NCI-H510A (cell line): Measurements from ENCODE around the gene F8.
A peak's percentile ranks its signal among the peaks of the same experiment; 100 is the strongest.
"Not testable (repeated sequence)": the region's sequence is repeated elsewhere in the genome, so short reads cannot be mapped to it uniquely, and the experiment has no call there.

Experiments
- DNase-seq: peaks from one replicate; lab custom pipeline; 2025; lab: John Stamatoyannopoulos, UW

F8 gene

DNA sequence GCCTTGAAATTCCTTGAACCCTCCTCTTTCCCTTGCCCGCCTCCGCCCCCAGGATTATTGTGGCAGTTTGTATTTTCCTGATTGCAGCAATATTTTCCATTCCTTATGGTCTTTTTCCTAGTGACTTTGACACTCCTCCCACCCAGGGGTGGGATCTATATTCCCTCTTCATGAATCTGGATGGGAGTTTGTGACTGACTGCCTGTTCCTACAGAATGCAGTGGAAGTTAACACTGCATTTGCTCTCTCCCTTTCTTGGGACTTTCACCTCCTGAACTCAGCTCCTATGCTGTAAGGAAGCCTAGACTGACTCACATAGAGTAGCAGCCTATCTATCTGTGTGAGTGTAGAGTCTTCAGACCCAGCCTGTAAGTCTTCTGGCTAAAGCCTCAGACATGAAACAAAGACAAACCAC, 6.4 kb upstream of the F8 start:
- no peak for DNase-seq

DNA sequence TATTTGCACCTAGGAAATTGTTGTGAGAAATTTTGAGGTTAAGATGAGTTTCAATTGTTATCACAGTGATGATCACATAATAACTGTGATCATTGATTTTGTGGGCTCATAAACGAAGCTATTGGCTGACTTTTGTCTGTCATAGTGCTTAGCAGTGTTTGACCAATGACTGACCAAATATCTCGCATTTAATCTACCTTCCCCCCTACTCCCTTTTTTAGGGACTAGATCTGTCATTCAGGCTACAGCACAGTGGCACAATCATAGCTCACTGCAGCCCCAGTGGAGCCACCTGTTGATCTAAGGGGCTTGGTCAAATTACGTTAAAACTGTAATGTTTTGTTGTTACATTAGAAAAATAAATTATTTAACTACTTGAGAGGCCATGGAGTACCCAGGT, 5.6 kb upstream of the F8 start:
- no peak for DNase-seq

DNA sequence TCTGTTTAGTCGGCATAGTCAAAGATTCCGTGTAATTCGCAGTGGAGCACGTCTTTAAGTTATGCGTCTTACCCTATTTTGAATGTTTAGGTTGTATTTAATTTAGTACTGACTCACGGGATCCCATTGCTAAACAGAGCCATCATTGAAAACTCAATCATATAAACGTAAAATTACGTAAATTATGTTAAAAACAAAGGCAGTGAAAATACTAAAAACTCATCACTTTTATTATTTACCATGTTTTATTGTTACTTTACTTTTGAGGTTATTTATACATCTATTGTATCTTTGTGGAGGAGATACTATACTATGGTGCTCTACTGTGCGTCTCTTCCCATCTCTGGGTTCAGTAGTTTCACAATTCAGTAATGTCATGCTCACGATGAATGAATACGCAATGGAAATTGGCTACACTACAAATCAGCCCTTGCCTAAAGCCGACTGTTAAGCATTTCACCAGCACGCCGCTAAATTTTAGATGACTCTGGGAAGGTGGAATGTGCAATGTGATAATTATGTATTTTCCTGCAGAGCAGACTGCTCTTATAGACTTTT, 5.1 kb upstream of the F8 start:
- peak; percentile 12 for DNase-seq

- peak; percentile 80 for DNase-seq
These were observed 4.4 kb upstream of the F8 start, which contains the start of gene FUNDC2 for GRCh38 chrX:155026727-155027508. FUNDC2 (plus strand) TSS chrX:155026844; CDS start chrX:155026939, 95 bp downstream.

DNA sequence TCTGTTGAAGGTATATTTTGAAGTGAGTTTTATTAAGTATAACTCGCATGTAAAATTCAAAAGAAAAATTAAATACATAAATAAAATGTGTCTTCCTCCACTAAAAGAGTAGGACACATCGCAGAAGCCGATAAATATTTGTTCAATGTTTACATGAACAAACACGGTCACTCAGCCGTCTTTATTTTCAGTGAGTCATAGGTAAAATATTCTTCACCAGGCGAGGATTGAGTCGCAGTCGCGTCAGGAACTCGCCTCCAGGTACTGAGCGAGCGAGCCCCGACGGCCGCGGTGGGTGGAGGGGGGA, 3.9 kb upstream of the F8 start:
- DNase-seq: no peak

DNA sequence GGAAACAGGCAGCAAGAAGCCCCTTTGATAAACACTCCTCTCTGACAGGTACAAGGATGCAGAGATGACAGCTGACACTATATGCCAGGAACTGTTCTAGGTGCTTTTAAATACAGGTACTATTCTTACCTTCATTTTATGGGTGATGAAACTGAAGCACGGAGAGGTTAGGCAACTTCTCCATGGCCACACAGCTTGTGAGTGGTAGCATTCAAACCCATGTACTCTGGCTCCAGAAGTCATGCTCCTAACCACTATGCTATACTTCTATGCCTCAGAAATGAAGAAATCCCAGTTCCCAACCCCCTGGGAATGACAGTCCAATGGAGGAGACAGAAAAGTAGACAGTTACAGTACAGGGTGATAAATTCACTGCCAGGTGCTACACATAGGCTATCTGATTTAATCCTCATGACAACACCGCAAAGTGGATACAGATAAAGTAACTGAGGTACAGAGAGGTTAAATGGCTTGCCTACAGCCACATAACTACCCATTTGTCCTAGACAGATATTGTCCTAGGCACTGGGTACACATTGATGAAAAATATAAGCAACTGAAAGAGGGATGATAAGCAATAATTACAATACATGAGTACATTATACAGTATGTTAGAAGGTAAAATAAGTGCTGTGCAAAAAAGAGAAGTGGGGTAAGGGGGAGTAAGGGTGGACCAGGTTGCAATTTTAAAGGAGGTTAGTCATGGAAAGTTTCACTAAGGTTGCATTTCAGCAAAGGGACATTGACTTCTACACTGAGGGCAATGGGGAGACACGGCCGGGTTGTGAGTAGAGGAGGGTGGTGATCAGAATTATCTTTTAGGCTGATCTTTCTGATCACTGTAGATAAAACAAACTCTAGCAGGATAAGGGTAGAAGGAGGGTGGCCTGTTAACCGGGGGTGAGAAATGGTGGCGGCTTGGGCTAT, 1.6 kb upstream of the F8 start:
- DNase-seq: no peak

- DNase-seq: no peak
These were observed 1.9 kb downstream of the F8 start for GRCh38 chrX:155020591-155020990.

GRCh38 chrX:155009994-155010472, 12.5 kb downstream of the F8 start:
- no peak for DNase-seq

GRCh38 chrX:155008578-155008977, 13.9 kb downstream of the F8 start:
- not testable (repeated sequence) for DNase-seq

DNA sequence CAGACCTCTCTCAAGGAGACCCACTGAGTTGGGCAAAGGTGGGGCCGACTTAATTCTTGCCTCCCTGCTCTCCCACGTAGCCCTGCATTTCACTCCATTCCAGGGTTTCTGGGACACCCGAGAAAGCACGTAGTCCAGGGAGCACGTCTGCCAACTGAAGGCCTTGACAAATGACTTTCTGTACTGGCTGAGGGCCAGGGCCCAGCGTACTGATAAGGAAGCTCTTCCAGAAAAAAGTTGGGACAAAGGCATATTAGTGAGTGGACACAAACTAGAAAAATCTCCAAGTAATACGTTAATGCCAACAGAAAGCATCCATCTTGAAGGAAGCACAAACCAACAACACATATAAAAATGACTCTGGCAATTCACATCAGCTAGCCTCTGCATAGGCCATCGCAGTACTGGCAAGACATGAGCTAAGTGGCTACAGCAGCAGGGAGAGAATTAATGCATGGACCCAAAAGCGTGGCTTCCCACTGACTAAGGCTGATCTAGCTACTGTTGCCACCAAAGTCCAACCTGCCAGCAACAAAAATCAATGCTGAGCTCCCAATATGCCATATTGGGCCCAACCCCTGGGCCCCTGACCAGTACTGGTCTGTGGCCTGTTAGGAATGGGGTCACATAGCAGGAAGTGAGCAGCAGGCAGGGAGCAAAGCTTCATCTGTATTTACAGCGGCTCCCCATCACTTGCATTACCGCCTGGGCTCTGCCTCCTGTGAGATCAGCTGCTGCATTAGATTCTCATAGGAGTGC, 15.4 kb downstream of the F8 start:
- not testable (repeated sequence) for DNase-seq

- not testable (repeated sequence) for DNase-seq
These were observed 16.1 kb downstream of the F8 start for GRCh38 chrX:155006379-155006778.

DNA sequence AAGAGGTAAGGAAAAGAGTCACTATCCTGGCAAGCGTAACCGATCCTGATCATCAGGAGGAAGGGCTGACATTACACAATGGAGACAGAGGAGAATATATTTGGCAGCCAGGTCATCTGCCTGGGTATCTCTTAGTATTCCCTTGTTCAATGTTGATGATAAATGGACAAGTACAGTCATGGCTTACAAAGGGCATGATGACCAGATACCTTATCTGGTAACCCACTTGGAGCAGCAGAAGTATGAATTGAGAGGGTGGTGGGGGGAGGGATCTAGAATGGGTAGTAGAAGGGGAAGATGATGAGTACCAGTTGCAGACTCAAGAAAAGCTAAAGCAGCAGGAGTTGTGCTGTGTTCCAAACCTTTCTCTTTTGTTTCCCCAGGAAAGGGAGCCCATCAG, 17.3 kb downstream of the F8 start:
- no peak for DNase-seq

DNA sequence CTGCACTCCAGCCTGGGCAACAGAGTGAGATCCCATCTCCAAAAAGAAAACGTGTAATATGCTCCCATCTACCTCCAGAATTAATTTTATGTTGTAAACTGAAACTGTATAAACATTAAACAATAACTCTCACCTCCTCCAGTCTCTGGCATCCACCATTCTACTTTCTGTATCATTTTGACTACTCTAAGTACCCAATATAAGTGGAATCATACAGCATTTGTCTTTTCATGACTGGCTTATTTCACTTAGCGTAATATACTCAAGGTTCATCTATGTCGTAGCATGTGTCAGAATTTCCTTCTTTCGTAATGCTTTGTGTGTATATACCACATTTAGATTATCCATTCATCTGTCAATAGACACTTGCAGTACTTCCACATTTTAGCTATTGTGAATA, 20.6 kb downstream of the F8 start:
- no peak for DNase-seq

DNA sequence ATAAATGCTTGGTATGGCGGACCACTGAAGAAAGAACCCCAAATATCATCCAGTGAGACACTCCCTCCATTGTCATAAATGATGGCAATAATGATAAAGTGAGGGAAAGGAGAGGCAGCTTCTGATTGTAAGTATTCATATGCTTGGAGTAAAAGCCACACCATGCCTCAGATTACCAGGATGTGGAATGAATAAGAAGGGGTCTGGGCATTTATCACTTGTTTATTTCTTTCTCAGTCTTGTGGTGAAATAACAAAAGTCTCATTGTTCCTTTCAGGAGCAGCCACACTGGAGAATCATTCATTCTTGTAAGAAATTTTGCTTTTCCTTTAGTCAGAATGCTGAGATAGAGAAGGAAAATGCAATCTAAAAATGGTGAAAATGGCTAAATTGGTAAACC, 21.7 kb downstream of the F8 start:
- DNase-seq: no peak

DNA sequence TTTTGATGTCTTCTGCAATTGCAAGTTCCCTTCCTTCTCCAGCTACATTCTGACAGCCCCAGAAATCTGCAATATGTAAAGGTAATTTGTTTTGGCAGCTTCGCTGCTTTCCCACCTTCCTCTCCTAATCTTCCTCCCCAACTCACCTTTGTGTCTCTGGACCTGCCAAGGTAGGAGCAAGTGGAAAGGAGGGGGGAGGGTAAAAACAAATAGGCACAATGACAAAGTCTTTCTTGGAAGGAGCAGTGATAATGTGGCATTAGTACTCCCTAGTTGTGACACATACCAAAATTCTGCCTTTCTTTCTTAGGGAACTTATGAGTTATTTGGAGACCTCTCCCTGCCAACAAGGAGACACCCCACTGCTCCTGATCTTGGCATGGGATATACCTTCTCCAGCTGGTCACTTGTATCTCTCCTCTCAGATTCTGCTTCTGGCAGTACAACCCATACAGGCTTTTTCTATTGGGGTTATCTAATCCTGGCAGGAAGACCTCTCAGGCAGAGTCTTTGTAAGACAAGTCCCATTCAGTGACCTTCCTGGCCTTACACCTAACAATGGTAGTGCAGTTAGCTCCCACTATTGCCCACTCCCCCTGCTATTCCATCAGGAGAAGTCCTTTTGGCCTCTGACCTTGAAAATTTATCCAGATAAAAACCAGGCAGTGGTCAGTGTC, 24.2 kb downstream of the F8 start:
- DNase-seq: no peak

DNA sequence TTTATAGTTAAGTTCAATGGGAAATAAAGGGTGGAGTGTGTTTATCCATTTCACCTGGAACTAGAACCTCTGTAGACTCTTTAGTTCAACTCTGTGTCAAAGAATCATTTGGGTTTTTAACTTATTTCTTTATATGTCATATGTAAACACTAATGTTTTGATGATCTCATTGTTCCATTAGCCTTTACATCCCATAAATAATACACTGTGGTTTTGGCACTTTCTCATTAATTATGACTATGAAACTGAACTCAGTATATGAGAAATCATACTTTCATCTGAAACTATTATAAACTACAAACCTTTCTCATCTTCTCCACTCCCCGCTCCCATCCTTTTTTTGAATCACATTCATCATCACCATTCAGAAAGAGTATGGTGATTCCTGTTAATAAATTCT, 31.0 kb downstream of the F8 start:
- DNase-seq: no peak

- no peak for DNase-seq
These were observed 31.5 kb downstream of the F8 start for GRCh38 chrX:154991039-154991438.

DNA sequence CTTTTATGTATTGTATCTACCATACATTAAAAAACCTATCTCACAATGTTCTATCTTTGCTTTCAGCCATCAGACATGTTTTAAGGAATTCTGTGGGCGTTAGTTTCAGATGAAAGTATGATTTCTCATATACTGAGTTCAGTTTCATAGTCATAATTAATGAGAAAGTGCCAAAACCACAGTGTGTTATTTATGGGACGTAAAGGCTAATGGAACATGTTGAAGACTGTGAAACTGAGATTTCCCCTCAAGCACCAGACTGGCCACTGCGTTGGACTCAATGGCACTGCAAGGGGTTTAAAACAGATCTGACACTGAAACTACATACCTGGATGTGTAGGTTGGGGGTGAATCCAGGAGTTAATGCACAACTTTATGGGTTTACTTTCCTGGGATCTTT, 32.0 kb downstream of the F8 start:
- DNase-seq: no peak

- DNase-seq: no peak
These were observed 33.8 kb downstream of the F8 start for GRCh38 chrX:154988719-154989118.

GRCh38 chrX:154987940-154988339, 34.6 kb downstream of the F8 start:
- no peak for DNase-seq

GRCh38 chrX:154986826-154987575, 35.5 kb downstream of the F8 start:
- DNase-seq: no peak
